SU-DHL-6 (cell line): Measurements from ENCODE around the gene CRYZL1.

Experiments used
- H2AFZ ChIP-seq: fragments of 200-600 bp; sonication (generic); 2 replicates; pipeline ENCODE4 v1.6.1; 2014; ENCODE audit warnings: low read depth, mild to moderate bottlenecking, moderate library complexity, mixed read lengths, antibody characterized with exemption, low read length; ENCODE audit not compliant: severe bottlenecking
- H3F3A ChIP-seq: fragments of 200-600 bp; shearing (Covaris generic); 2 replicates; pipeline ENCODE4 v1.6.0; 2016; ENCODE audit warnings: antibody characterized with exemption, mild to moderate bottlenecking; ENCODE audit not compliant: insufficient read depth
- H3K27ac ChIP-seq: fragments of 200-600 bp; sonication (generic); 2 replicates; pipeline ENCODE4 v1.5.1; 2016; ENCODE audit warnings: low read depth, mild to moderate bottlenecking, low read length, moderate library complexity, mixed read lengths
- H3K27me3 ChIP-seq: fragments of 200-600 bp; sonication (generic), shearing (Covaris generic); 2 replicates; pipeline ENCODE4 v1.6.0; 2014; ENCODE audit warnings: mild to moderate bottlenecking, low read length
- H3K36me3 ChIP-seq: fragments of 200-600 bp; sonication (generic); 2 replicates; pipeline ENCODE4 v1.6.1; 2014; ENCODE audit warnings: mild to moderate bottlenecking, low read length, mixed read lengths
- H3K4me2 ChIP-seq: fragments of 300-600, 200-600 bp; shearing (Covaris generic), sonication (generic); 2 replicates; pipeline ENCODE4 v1.6.0; 2014; ENCODE audit warnings: low read length, low read depth, mild to moderate bottlenecking; ENCODE audit not compliant: poor library complexity, severe bottlenecking
- H3K4me3 ChIP-seq: fragments of 200-600 bp; sonication (generic); 2 replicates; pipeline ENCODE4 v1.5.1; 2014; ENCODE audit warnings: antibody characterized with exemption, low read length, mild to moderate bottlenecking, mixed read lengths; ENCODE audit not compliant: insufficient read depth, poor library complexity, severe bottlenecking
- H3K79me2 ChIP-seq: fragments of 200-600 bp; sonication (generic); 2 replicates; pipeline ENCODE4 v1.6.1; 2014; ENCODE audit warnings: mild to moderate bottlenecking, low read length, moderate library complexity; ENCODE audit not compliant: insufficient read depth
- H3K9ac ChIP-seq: fragments of 200-600 bp; sonication (generic); 2 replicates; pipeline ENCODE4 v1.7.0; 2014; ENCODE audit warnings: mild to moderate bottlenecking, low read length
- H3K9me2 ChIP-seq: fragments of 200-600 bp; sonication (generic); replicated peaks from 2 replicates; pipeline ENCODE4 v1.6.1; 2014; ENCODE audit warnings: low read length; ENCODE audit not compliant: insufficient read depth
- H3K9me3 ChIP-seq: fragments of 200-600 bp; sonication (generic); 2 replicates; pipeline ENCODE4 v1.6.1; 2014; ENCODE audit warnings: low read length, mixed read lengths; ENCODE audit not compliant: insufficient read depth
- H4K20me1 ChIP-seq: fragments of 200-600 bp; sonication (generic); 2 replicates; pipeline ENCODE4 v1.6.1; 2014; ENCODE audit warnings: low read depth, mild to moderate bottlenecking, antibody characterized with exemption, low read length, moderate library complexity, mixed read lengths
- EZH2phosphoT487 ChIP-seq: fragments of 200-600 bp; sonication (generic), shearing (Covaris generic); conservative IDR thresholded peaks from 2 replicates; pipeline ENCODE4 v1.6.1; 2018; ENCODE audit warnings: mild to moderate bottlenecking, antibody characterized with exemption, low read length, moderate library complexity, mixed read lengths
- TF ChIP-seq, protein P1 (sequence below): fragments of 200-600 bp; sonication (generic); IDR thresholded peaks from one replicate; pipeline ENCODE4 v1.5.1; 2017; ENCODE audit warnings: antibody characterized with exemption, mild to moderate bottlenecking, low read length, moderate library complexity; ENCODE audit not compliant: insufficient read depth, poor library complexity, severe bottlenecking

The CRYZL1 gene

DNA sequence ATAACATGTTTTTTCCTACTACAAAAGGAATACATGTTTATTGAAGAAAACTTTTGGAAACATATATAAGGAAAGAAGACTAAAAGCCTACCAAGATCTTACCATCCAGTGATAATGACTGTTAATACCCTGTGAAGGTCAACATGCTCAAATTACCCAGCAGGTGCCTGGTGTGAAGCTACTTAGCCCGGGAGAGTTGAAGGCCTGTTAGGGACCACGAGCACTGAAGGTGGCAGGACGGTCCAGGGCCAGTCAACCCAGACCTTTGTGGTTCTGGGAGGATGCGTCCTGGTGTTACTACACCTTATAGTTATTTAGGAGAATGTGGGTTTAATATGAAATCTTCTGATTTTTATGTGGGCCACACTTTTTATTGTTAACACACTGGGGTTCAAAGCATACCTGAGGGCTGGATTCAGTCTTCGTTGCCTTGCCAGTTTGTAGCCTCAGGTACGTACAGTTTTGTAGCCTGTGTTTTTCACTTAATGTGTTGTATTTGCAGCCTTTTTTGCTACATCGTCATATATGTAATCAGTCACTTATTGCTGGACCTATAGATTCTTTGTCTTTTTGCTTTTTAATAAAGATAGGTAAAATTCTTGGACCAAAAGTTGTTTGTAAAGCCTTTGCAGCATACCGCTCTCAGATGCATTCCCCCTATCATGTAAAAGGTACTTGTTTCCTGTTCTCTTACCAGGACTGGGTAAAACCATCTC lies 10.6 kb upstream of the CRYZL1 start:
- Histone ChIP-seq H3K79me2 (no peaks in the 10 kb centered on the region), H2AFZ (no peak overlapping the region), H3K27ac (no peak overlapping the region), H3K27me3 (no peaks in the 10 kb centered on the region), H3K9me2 (no peaks in the 10 kb centered on the region), H3K4me3 (no peak overlapping the region), H3K4me2 (no peak overlapping the region), H3K9me3 (no peaks in the 10 kb centered on the region), H3F3A (no peaks in the 10 kb centered on the region), H4K20me1 (no peaks in the 10 kb centered on the region), H3K36me3 (no peaks in the 10 kb centered on the region), H3K9ac (no peak overlapping the region)
- TF ChIP-seq, protein P1, sequence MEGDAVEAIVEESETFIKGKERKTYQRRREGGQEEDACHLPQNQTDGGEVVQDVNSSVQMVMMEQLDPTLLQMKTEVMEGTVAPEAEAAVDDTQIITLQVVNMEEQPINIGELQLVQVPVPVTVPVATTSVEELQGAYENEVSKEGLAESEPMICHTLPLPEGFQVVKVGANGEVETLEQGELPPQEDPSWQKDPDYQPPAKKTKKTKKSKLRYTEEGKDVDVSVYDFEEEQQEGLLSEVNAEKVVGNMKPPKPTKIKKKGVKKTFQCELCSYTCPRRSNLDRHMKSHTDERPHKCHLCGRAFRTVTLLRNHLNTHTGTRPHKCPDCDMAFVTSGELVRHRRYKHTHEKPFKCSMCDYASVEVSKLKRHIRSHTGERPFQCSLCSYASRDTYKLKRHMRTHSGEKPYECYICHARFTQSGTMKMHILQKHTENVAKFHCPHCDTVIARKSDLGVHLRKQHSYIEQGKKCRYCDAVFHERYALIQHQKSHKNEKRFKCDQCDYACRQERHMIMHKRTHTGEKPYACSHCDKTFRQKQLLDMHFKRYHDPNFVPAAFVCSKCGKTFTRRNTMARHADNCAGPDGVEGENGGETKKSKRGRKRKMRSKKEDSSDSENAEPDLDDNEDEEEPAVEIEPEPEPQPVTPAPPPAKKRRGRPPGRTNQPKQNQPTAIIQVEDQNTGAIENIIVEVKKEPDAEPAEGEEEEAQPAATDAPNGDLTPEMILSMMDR, result no peak
- TF ChIP-seq EZH2phosphoT487, result no peak

DNA sequence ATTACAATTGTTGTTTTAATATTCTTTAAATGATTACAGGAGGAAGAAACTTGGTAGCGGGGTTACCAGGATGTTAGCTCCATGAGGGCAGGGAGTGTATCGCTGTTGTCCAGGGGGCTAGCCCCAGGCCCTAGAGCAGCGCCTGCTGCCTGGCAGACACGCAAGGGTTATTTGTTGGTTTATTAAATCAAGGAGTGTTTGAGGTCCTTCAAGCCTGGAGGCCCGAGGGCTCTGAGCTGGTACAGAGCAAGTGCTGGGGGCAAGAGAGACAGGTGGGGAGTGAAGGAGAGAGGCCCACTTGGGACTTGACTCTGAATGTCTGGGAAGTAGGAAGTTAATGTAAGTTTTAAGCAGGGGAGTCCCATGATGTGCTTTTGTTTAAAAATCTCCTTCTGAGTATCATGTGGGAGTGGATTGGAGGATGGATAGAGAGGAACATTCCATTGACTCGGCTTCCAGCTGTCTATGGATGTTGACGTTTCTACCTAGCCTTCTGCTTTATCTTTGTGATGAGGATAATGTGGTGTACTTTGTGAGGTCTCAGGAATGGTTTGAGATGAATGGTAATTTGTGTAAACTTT lies 9.5 kb upstream of the CRYZL1 start:
- no peak overlapping the region for H3K4me2 ChIP-seq
- no peaks in the 10 kb centered on the region for H3K36me3 ChIP-seq
- no peaks in the 10 kb centered on the region for H3K9me3 ChIP-seq

DNA sequence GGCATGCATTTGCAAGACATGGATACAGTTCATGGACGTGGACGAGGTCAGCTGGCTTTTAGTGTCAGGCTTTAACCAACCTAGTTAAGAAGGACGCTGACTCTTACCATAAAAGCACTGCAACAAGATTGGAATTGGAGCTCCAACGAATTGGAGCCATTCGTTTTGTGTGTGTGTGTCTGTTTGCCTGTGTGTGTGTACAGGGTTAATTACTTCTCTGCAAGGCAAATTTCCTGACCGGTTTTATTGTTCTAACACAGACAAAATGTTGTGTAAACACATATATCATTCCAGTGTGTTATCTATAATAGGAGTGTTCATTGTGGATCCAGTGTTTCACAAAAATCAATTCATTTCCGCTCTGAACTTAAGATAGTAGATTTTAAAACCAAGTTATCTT lies 8.7 kb upstream of the CRYZL1 start:
- H3K27ac ChIP-seq, result no peak overlapping the region
- H3K27me3 ChIP-seq, result no peaks in the 10 kb centered on the region
- no peak overlapping the region for H2AFZ ChIP-seq
- H3K9me2 ChIP-seq, result no peaks in the 10 kb centered on the region
- H3K4me3 ChIP-seq, result no peak overlapping the region
- no peak overlapping the region for H3K4me2 ChIP-seq
- H3F3A ChIP-seq, result no peaks in the 10 kb centered on the region
- no peaks in the 10 kb centered on the region for H3K36me3 ChIP-seq
- H3K9me3 ChIP-seq, result no peaks in the 10 kb centered on the region
- H4K20me1 ChIP-seq, result no peaks in the 10 kb centered on the region
- no peaks in the 10 kb centered on the region for H3K79me2 ChIP-seq
- TF ChIP-seq, protein P1, result no peak
- TF ChIP-seq EZH2phosphoT487, result no peak
- H3K9ac ChIP-seq, result no peak overlapping the region

More for the DNA sequence above, 9.5 kb upstream of the CRYZL1 start:
- H3K9ac ChIP-seq, result no peak overlapping the region
- H3K9me2 ChIP-seq, result no peaks in the 10 kb centered on the region
- H3K4me3 ChIP-seq, result no peak overlapping the region
- H2AFZ ChIP-seq, result no peak overlapping the region
- H3K79me2 ChIP-seq, result no peaks in the 10 kb centered on the region
- TF ChIP-seq, protein P1, result no peak
- no peak for TF ChIP-seq EZH2phosphoT487
- H3K27ac ChIP-seq, result no peak overlapping the region
- no peaks in the 10 kb centered on the region for H3K27me3 ChIP-seq
- no peaks in the 10 kb centered on the region for H4K20me1 ChIP-seq
- no peaks in the 10 kb centered on the region for H3F3A ChIP-seq
